Liver (tissue), 9 donors: ENCODE results near the gene ECHS1. TPM values are rescaled to one million over a fixed set of nuclear protein-coding genes. Genes with fewer than 3 reads are reported as not detected.

Experiments
- DNase-seq: peaks from one replicate; pipeline ENCODE4 v3.0.0-alpha.2; 2017; ENCODE audit warnings: low spot score
- H3K27ac ChIP-seq, 2 donors: one replicate each; pipeline ENCODE4 v1.7.0; 2013; ENCODE audit warnings: inconsistent platforms in 2 of 2, low read length in 2 of 2, control low read depth in 1 of 2, low read depth in 1 of 2, mild to moderate bottlenecking in 1 of 2
- H3K27me3 ChIP-seq, 4 donors: one replicate each; pipeline versions ENCODE4 v1.6.1 to v1.7.0; 2013; ENCODE audit warnings: low read length in 3 of 4, inconsistent platforms in 1 of 4, mild to moderate bottlenecking in 1 of 4, moderate library complexity in 1 of 4; ENCODE audit not compliant: control insufficient read depth in 4 of 4, insufficient read depth in 4 of 4
- H3K36me3 ChIP-seq, 4 donors: one replicate each; pipeline versions ENCODE4 v1.6.1 to v1.7.0; 2013; ENCODE audit warnings: low read length in 3 of 4, mild to moderate bottlenecking in 3 of 4, low read depth in 1 of 4, moderate library complexity in 1 of 4; ENCODE audit not compliant: control insufficient read depth in 4 of 4, insufficient read depth in 3 of 4
- H3K4me1 ChIP-seq, 4 donors: one replicate each; pipeline versions ENCODE4 v1.6.1 to v1.7.0; 2013; ENCODE audit warnings: low read length in 3 of 4, mild to moderate bottlenecking in 3 of 4, moderate library complexity in 1 of 4; ENCODE audit not compliant: control insufficient read depth in 4 of 4, insufficient read depth in 4 of 4
- H3K4me3 ChIP-seq, 3 donors: one replicate each; pipeline versions ENCODE4 v1.6.1 to v1.7.0; 2013; ENCODE audit warnings: low read length in 3 of 3, control low read depth in 1 of 3, low read depth in 1 of 3, mild to moderate bottlenecking in 1 of 3
- H3K9ac ChIP-seq, 2 donors: one replicate each; pipeline ENCODE4 v1.7.0; 2013; ENCODE audit warnings: low read length in 2 of 2, mild to moderate bottlenecking in 2 of 2, moderate library complexity in 2 of 2, control low read depth in 1 of 2, low read depth in 1 of 2
- H3K9me3 ChIP-seq, 4 donors: one replicate each; pipeline versions ENCODE4 v1.6.1 to v1.7.0; 2013; ENCODE audit warnings: low read length in 3 of 4; ENCODE audit not compliant: control insufficient read depth in 4 of 4
- ATF3 ChIP-seq: IDR thresholded peaks from 2 replicates; pipeline ENCODE4 v1.6.1; 2016; ENCODE audit warnings: antibody characterized with exemption
- CTCF ChIP-seq: fragments of 150-350 bp; IDR thresholded peaks from 2 replicates; pipeline ENCODE4 v1.5.1; 2017; ENCODE audit warnings: improper control_type of control experiment, low read depth, low read length; ENCODE audit not compliant: missing input control
- EGR1 ChIP-seq, 2 donors: IDR thresholded peaks; 2 replicates each; pipeline ENCODE4 v1.6.1; 2016 to 2018; ENCODE audit warnings: antibody characterized with exemption in 2 of 2, low read depth in 2 of 2
- FOXA2 ChIP-seq: IDR thresholded peaks from 2 replicates; pipeline ENCODE4 v1.6.1; 2016; ENCODE audit warnings: antibody characterized with exemption
- GABPA ChIP-seq, 2 donors: IDR thresholded peaks in 1 of 2; conservative IDR thresholded peaks in 1 of 2; 2 replicates each; pipeline ENCODE4 v1.6.1; 2016; ENCODE audit warnings: antibody characterized with exemption in 2 of 2, mild to moderate bottlenecking in 1 of 2, moderate library complexity in 1 of 2
- HNF4A ChIP-seq, 2 donors: conservative IDR thresholded peaks; 2 replicates each; pipeline ENCODE4 v1.6.1; 2016; ENCODE audit warnings: antibody characterized with exemption in 2 of 2, mild to moderate bottlenecking in 2 of 2
- HNF4G ChIP-seq: IDR thresholded peaks from 2 replicates; pipeline ENCODE4 v1.6.1; 2016; ENCODE audit warnings: antibody characterized with exemption
- JUND ChIP-seq, 2 donors: IDR thresholded peaks; 2 replicates each; pipeline ENCODE4 v1.6.1; 2016; ENCODE audit warnings: antibody characterized with exemption in 2 of 2
- MAX ChIP-seq: IDR thresholded peaks from 2 replicates; pipeline ENCODE4 v1.6.1; 2016; ENCODE audit warnings: antibody characterized with exemption
- NR2F2 ChIP-seq: IDR thresholded peaks from 2 replicates; pipeline ENCODE4 v1.6.1; 2016; ENCODE audit warnings: antibody characterized with exemption
- RAD21 ChIP-seq, 2 donors: IDR thresholded peaks; 2 replicates each; pipeline ENCODE4 v1.6.1; 2016; ENCODE audit warnings: antibody characterized with exemption in 2 of 2, mild to moderate bottlenecking in 2 of 2
- REST ChIP-seq: IDR thresholded peaks from 2 replicates; pipeline ENCODE4 v1.6.1; 2016; ENCODE audit warnings: antibody characterized with exemption, mild to moderate bottlenecking
- RXRA ChIP-seq, 2 donors: IDR thresholded peaks; 2 replicates each; pipeline ENCODE4 v1.6.1; 2017 to 2018; ENCODE audit warnings: antibody characterized with exemption in 2 of 2, mild to moderate bottlenecking in 1 of 2
- SP1 ChIP-seq: IDR thresholded peaks from 2 replicates; pipeline ENCODE4 v1.6.1; 2018; ENCODE audit warnings: antibody characterized with exemption, mild to moderate bottlenecking
- TAF1 ChIP-seq: conservative IDR thresholded peaks from 2 replicates; pipeline ENCODE4 v1.6.1; 2016; ENCODE audit warnings: antibody characterized with exemption, mild to moderate bottlenecking
- YY1 ChIP-seq: IDR thresholded peaks from 2 replicates; pipeline ENCODE4 v1.6.1; 2016; ENCODE audit warnings: antibody characterized with exemption, mild to moderate bottlenecking
- ZBTB33 ChIP-seq: IDR thresholded peaks from 2 replicates; pipeline ENCODE4 v1.6.1; 2016; ENCODE audit warnings: antibody characterized with exemption
- whole genome bisulfite sequencing: extraction: QIAGEN DNeasy Blood & Tissue Kit; methylation state at CpG from one replicate; pipeline ENCODE4 v1.1.7; 2013; 5-methylcytosine and 5-hydroxymethylcytosine counted together
- polyA plus RNA-seq, 2 donors: library from polyadenylated mRNA; stranded (reverse) in 1 of 2; unstranded in 1 of 2; fragments of 200-250 nt in 1 of 2; fragments of >200 nt in 1 of 2; fragmentation: Nextera tagmentation in 1 of 2; extraction: Ambion mirVana in 1 of 2; gene quantifications; one replicate each; pipeline versions ENCODE4 v1.2.1 to v1.2.3, GENCODE V29; 2013 to 2015
- total RNA-seq, 2 donors: library from RNA; depleted of rRNA; stranded (reverse); fragments of >200 nt; gene quantifications; one replicate each; pipeline ENCODE4 v1.2.3, GENCODE V29; 2014
- donor health status: healthy.
- donor health status: healthy.
- donor health status: healthy.
- donor health status: healthy.
- donor health status: healthy.

The ECHS1 gene
- total and polyA plus RNA-seq, 4 donors, result 41.5 to 849 (median 354) TPM

GRCh38 chr10:133401981-133402725, 29.0 kb upstream of the ECHS1 start:
- H3K9ac ChIP-seq, result no peak overlapping the region
- no peaks in the 10 kb centered on the region for H3K4me1 ChIP-seq
- peaks cover 6 to 45% (median 25%) of the 10 kb centered on the region in 4 donors for H3K36me3 ChIP-seq
- TF ChIP-seq ZBTB33, result no peak
- TF ChIP-seq RXRA (IDR thresholded peaks at IDR 0.05), result no peak
- TF ChIP-seq HNF4G, result no peak
- no peak for TF ChIP-seq NR2F2
- TF ChIP-seq YY1, result no peak
- no peak for TF ChIP-seq EGR1 (IDR thresholded peaks at IDR 0.05; ENCODE audit: low read depth in 2 of 2)
- no peak for TF ChIP-seq ATF3
- no peak for TF ChIP-seq SP1
- no peak for TF ChIP-seq MAX
- TF ChIP-seq HNF4A (conservative IDR thresholded peaks at IDR 0.05), result no peak
- TF ChIP-seq RAD21 (IDR thresholded peaks at IDR 0.05), result no peak
- no peak for TF ChIP-seq FOXA2
- TF ChIP-seq JUND (IDR thresholded peaks at IDR 0.05), result no peak
- no peak for TF ChIP-seq GABPA (IDR thresholded peaks at IDR 0.05 in 1 of 2, conservative IDR thresholded peaks at IDR 0.05 in 1 of 2)
- TF ChIP-seq TAF1, result no peak
- no peak for TF ChIP-seq CTCF
- no peak for TF ChIP-seq REST
- no peaks in the 10 kb centered on the region for H3K27me3 ChIP-seq
- 97% methylated on average over 21 of the region's 21 CpGs for WGBS
- DNase-seq, result no peak
- no peak overlapping the region for H3K4me3 ChIP-seq
- no peak overlapping the region for H3K27ac ChIP-seq
- no peaks in the 10 kb centered on the region for H3K9me3 ChIP-seq
